Endothelial cell of umbilical vein (primary cell): ENCODE results near the gene CHGA. TPM values are rescaled to one million over a fixed set of nuclear protein-coding genes. Genes with fewer than 3 reads are reported as not detected.

ENCODE experiments used
- BruUV-seq: library from RNA; stranded (reverse); fragments of 400-500 nt; replicated peaks from 2 replicates; lab custom pipeline; 2021; lab: Mats Ljungman, UMichigan
- CTCF ChIA-PET: fragments of 300-600, 350-600 bp; sonication (Branson Sonifier 250); formaldehyde crosslinking; loops from one replicate; lab custom pipeline; 2021; ENCODE audit warnings: antibody characterized with exemption, inconsistent platforms; lab: Charles Lee
- POLR2A ChIA-PET: fragments of 300-600, 350-600 bp; sonication (Branson Sonifier 250); formaldehyde crosslinking; loops from one replicate; lab custom pipeline; 2021; ENCODE audit warnings: antibody characterized with exemption, inconsistent platforms; lab: Charles Lee
- DNase-seq: peaks from one replicate; pipeline ENCODE4 v3.0.0-alpha.2; 2011; ENCODE audit warnings: low read depth, low spot score
- FAIRE-seq: peaks from 2 replicates; lab custom pipeline; 2011; peaks lifted over from hg19 to GRCh38; lab: Jason Lieb, UNC
- H2AFZ ChIP-seq: 2 replicates; pipeline ENCODE4 v1.6.0; 2012; ENCODE audit warnings: low read depth, low read length, control low read depth, inconsistent platforms
- H3K27ac ChIP-seq: 2 replicates; pipeline ENCODE4 v1.5.1; 2011; ENCODE audit warnings: low read depth, mild to moderate bottlenecking, control low read depth, low read length, moderate library complexity; ENCODE audit not compliant: insufficient read depth
- H3K27me3 ChIP-seq, 2 experiments: 2 replicates each; pipeline versions ENCODE4 v1.6.0 to v1.6.1; 2011; ENCODE audit warnings: low read length in 2 of 2, mixed read lengths in 1 of 2; ENCODE audit not compliant: control insufficient read depth in 2 of 2, insufficient read depth in 2 of 2
- H3K36me3 ChIP-seq, 2 experiments: 2 replicates in 1 of 2; 3 replicates in 1 of 2; pipeline ENCODE4 v1.5.1; 2011; ENCODE audit warnings: low read length in 2 of 2, mild to moderate bottlenecking in 1 of 2, moderate library complexity in 1 of 2; ENCODE audit not compliant: control insufficient read depth in 2 of 2, insufficient read depth in 2 of 2; ENCODE audit errors: extremely low read depth in 1 of 2
- H3K4me1 ChIP-seq: 3 replicates; pipeline ENCODE4 v1.5.1; 2011; ENCODE audit warnings: mild to moderate bottlenecking, low read length; ENCODE audit not compliant: control insufficient read depth, insufficient read depth; ENCODE audit errors: extremely low read depth
- H3K4me2 ChIP-seq: 2 replicates; pipeline ENCODE4 v1.6.1; 2011; ENCODE audit warnings: low read length, control low read depth, mixed read lengths; ENCODE audit not compliant: insufficient read depth
- H3K4me3 ChIP-seq, 3 experiments: fragments of 200-600 bp in 1 of 3; sonication (generic), shearing (Covaris generic) in 1 of 3; replicated peaks in 1 of 3; 2 replicates each; pipeline ENCODE4 v1.5.1; 2011 to 2016; ENCODE audit warnings: control low read depth in 3 of 3, low read length in 3 of 3, mild to moderate bottlenecking in 2 of 3, inconsistent platforms in 1 of 3, low read depth in 1 of 3, moderate library complexity in 1 of 3; ENCODE audit not compliant: insufficient read depth in 1 of 3
- H3K79me2 ChIP-seq: 2 replicates; pipeline ENCODE4 v1.6.0; 2012; ENCODE audit warnings: low read length, inconsistent platforms; ENCODE audit not compliant: control insufficient read depth, insufficient read depth
- H3K9ac ChIP-seq: replicated peaks from 2 replicates; pipeline ENCODE3; 2011; ENCODE audit warnings: low read length, control low read depth; ENCODE audit not compliant: insufficient read depth; ENCODE audit errors: extremely low read depth
- H3K9me1 ChIP-seq: replicated peaks from 3 replicates; pipeline ENCODE4 v1.6.0; 2011; ENCODE audit warnings: mild to moderate bottlenecking, low read length; ENCODE audit not compliant: control insufficient read depth, insufficient read depth; ENCODE audit errors: extremely low read depth
- H3K9me3 ChIP-seq: replicated peaks from 2 replicates; pipeline ENCODE4 v1.5.1; 2012; ENCODE audit warnings: low read length, inconsistent platforms; ENCODE audit not compliant: control insufficient read depth, insufficient read depth
- H4K20me1 ChIP-seq: replicated peaks from 2 replicates; pipeline ENCODE3; 2011; ENCODE audit warnings: mild to moderate bottlenecking, low read length; ENCODE audit not compliant: control insufficient read depth, insufficient read depth; ENCODE audit errors: extremely low read depth
- EZH2 ChIP-seq: IDR thresholded peaks from 2 replicates; pipeline ENCODE4 v1.6.1; 2012; ENCODE audit warnings: borderline replicate concordance, low read depth, mild to moderate bottlenecking, moderate library complexity, low read length, inconsistent platforms; ENCODE audit not compliant: severe bottlenecking
- FOS ChIP-seq: IDR thresholded peaks from 2 replicates; pipeline ENCODE4 v1.6.1; 2011; ENCODE audit warnings: mild to moderate bottlenecking, low read length, moderate library complexity, borderline replicate concordance; ENCODE audit not compliant: insufficient read depth
- GATA2 ChIP-seq: IDR thresholded peaks from 2 replicates; pipeline ENCODE4 v1.7.0; 2011; ENCODE audit warnings: low read depth, mild to moderate bottlenecking, moderate library complexity, mixed read lengths, low read length; ENCODE audit not compliant: insufficient read length, insufficient read depth
- JUN ChIP-seq: IDR thresholded peaks from 2 replicates; pipeline ENCODE4 v1.6.1; 2011; ENCODE audit warnings: borderline replicate concordance, low read depth; ENCODE audit not compliant: insufficient read length, insufficient read depth
- MYC ChIP-seq: IDR thresholded peaks from one replicate; pipeline ENCODE4 v1.6.1; 2011; ENCODE audit warnings: mild to moderate bottlenecking, low read depth, low read length
- POLR2A ChIP-seq: IDR thresholded peaks from 2 replicates; pipeline ENCODE4 v1.6.1; 2012; ENCODE audit warnings: low read depth, mild to moderate bottlenecking, control low read depth, low read length
- POLR2AphosphoS5 ChIP-seq: IDR thresholded peaks from 2 replicates; pipeline ENCODE4 v1.6.1; 2012; ENCODE audit warnings: low read depth, mild to moderate bottlenecking, control low read depth, low read length, moderate library complexity; ENCODE audit not compliant: insufficient read depth
- dilution Hi-C: fragments of 300-500 bp; cut with MboI; formaldehyde crosslinking; loops from one replicate; pipeline ENCODE4 v1.15.0; 2019; ENCODE audit warnings: low sequenced_read_pairs; ENCODE audit not compliant: extremely low pct_ligation_motif_present
- intact Hi-C: fragments of 100-400 bp; cut with micrococcal nuclease; formaldehyde crosslinking; loops from one replicate; pipeline ENCODE4 v1.10.0; 2022
- polyA plus RNA-seq, 4 experiments: library from polyadenylated mRNA; depleted of rRNA in 3 of 4; stranded (reverse) in 3 of 4; unstranded in 1 of 4; fragments of >200 nt; gene quantifications; 2 replicates each; pipeline versions ENCODE4 v1.2.1 to v1.2.3, GENCODE V29; 2011 to 2012; ENCODE audit warnings: missing spikeins in 1 of 4
- total RNA-seq: library from RNA; stranded (reverse); gene quantifications from 2 replicates; pipeline ENCODE4 v1.2.3, GENCODE V29; 2021
- TF ChIP-seq, protein P1 (sequence below): IDR thresholded peaks from 2 replicates; pipeline ENCODE4 v1.6.1; 2011; ENCODE audit not compliant: insufficient read depth, insufficient read length
- TF ChIP-seq, protein P2 (sequence below), 2 donors: IDR thresholded peaks; 1 replicate in 1 of 2; 2 replicates in 1 of 2; pipeline ENCODE4 v1.5.1; 2011; ENCODE audit warnings: low read length in 2 of 2, mild to moderate bottlenecking in 2 of 2, moderate library complexity in 2 of 2, control low read depth in 1 of 2, inconsistent platforms in 1 of 2, low read depth in 1 of 2; ENCODE audit not compliant: insufficient read depth in 1 of 2; ENCODE audit errors: extremely low read depth in 1 of 2

The CHGA gene
- total and polyA plus RNA-seq, 2 donors (not counting 3 experiments of a cell fraction or from before 2014, with no cell fraction given), result not detected

DNA sequence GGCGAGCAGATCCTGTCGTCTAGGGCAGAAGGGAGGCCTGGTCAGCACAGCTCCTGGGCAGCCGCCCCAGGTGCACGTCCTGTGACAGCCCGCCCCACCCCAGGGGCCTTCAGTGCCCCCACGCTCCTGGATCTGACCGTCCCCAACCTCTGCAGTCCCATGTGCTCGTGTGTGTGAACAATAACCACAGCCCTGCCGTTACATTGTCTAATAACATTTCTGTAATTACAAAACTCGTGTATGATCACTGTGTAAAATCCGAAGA lies 39.8 kb downstream of the CHGA start:
- H3K4me1 ChIP-seq, result peaks cover 8% of the 10 kb centered on the region
- no peak overlapping the region for H2AFZ ChIP-seq
- TF ChIP-seq EZH2 (no peak), MYC (no peak), POLR2A (no peak), FOS (no peak), GATA2 (no peak), JUN (no peak), POLR2AphosphoS5 (no peak)
- TF ChIP-seq, protein P1, sequence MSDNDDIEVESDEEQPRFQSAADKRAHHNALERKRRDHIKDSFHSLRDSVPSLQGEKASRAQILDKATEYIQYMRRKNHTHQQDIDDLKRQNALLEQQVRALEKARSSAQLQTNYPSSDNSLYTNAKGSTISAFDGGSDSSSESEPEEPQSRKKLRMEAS, result no peak
- TF ChIP-seq, protein P2, sequence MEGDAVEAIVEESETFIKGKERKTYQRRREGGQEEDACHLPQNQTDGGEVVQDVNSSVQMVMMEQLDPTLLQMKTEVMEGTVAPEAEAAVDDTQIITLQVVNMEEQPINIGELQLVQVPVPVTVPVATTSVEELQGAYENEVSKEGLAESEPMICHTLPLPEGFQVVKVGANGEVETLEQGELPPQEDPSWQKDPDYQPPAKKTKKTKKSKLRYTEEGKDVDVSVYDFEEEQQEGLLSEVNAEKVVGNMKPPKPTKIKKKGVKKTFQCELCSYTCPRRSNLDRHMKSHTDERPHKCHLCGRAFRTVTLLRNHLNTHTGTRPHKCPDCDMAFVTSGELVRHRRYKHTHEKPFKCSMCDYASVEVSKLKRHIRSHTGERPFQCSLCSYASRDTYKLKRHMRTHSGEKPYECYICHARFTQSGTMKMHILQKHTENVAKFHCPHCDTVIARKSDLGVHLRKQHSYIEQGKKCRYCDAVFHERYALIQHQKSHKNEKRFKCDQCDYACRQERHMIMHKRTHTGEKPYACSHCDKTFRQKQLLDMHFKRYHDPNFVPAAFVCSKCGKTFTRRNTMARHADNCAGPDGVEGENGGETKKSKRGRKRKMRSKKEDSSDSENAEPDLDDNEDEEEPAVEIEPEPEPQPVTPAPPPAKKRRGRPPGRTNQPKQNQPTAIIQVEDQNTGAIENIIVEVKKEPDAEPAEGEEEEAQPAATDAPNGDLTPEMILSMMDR (IDR thresholded peaks at IDR 0.05; ENCODE audit: extremely low read depth in 1 of 2, insufficient read depth in 1 of 2, low read depth in 1 of 2, low read length in 2 of 2), result no peak
- no peaks in the 10 kb centered on the region for H3K9me3 ChIP-seq
- intact Hi-C loops (no loop called here), dilution Hi-C loops (loop anchor here (25.0 kb wide), 1 partner anchor 175 kb away; no protein-coding TSS in a partner anchor)
- DNase-seq (no peak), FAIRE-seq (no peak)
- no peak overlapping the region for H3K4me3 ChIP-seq
- BruUV-seq, result no TSS peak
- no peaks in the 10 kb centered on the region for H3K79me2 ChIP-seq
- no peaks in the 10 kb centered on the region for H3K27me3 ChIP-seq
- H3K9ac ChIP-seq, result no peak overlapping the region
- H4K20me1 ChIP-seq, result no peaks in the 10 kb centered on the region
- POLR2A ChIA-PET, result no interaction called here
- H3K27ac ChIP-seq, result no peak overlapping the region
- CTCF ChIA-PET, result interaction anchor here (1.1 to 1.7 kb wide), 3 partner anchors 150 to 170 kb away, joined by 3 to 8 read pairs (median 7); no protein-coding TSS in a partner anchor
- no peaks in the 10 kb centered on the region for H3K9me1 ChIP-seq
- peaks cover 0 to 2% of the 10 kb centered on the region in 2 experiments for H3K36me3 ChIP-seq
- no peak overlapping the region for H3K4me2 ChIP-seq
